HG03439 (cell line): ENCODE results near the gene FAM81A.

Source experiments
- ATAC-seq: cut with Tn5 transposase; IDR thresholded peaks from one replicate; pipeline ENCODE4 v1.9.1; 2021; ENCODE audit warnings: mild to moderate bottlenecking, moderate library complexity; ENCODE audit not compliant: unreplicated experiment

The FAM81A gene

GRCh38 chr15:59571606-59572005 lies 133.6 kb downstream of the FAM81A start:
- no peak for ATAC-seq
